CD14-positive monocyte (primary cell): ENCODE measurements around the gene SUPT4H1. TPM values are rescaled to one million over a fixed set of nuclear protein-coding genes. Genes with fewer than 3 reads are reported as not detected.

Experiments
- DNase-seq, 3 donors: peaks; one replicate each; pipeline ENCODE4 v3.0.0-alpha.2; 2011 to 2022
- H2AFZ ChIP-seq: 2 replicates; pipeline ENCODE4 v1.6.0; 2012; ENCODE audit warnings: mild to moderate bottlenecking, low read depth, low read length, inconsistent platforms; ENCODE audit not compliant: insufficient read depth, poor library complexity, severe bottlenecking
- H3K27ac ChIP-seq, 2 donors: 1 replicate in 1 of 2; 2 replicates in 1 of 2; pipeline ENCODE4 v1.5.1; 2012 to 2013; ENCODE audit warnings: low read length in 2 of 2, control low read depth in 1 of 2, inconsistent platforms in 1 of 2, low read depth in 1 of 2, mild to moderate bottlenecking in 1 of 2
- H3K27me3 ChIP-seq, 2 donors: one replicate each; pipeline versions ENCODE4 v1.6.0 to v1.6.1; 2011 to 2013; ENCODE audit warnings: low read length in 2 of 2; ENCODE audit not compliant: control insufficient read depth in 2 of 2, insufficient read depth in 2 of 2
- H3K36me3 ChIP-seq, 2 donors: replicated peaks in 1 of 2; 1 replicate in 1 of 2; 2 replicates in 1 of 2; pipeline versions ENCODE4 v1.5.1 to v1.6.1; 2012 to 2013; ENCODE audit warnings: low read length in 2 of 2, control low read depth in 1 of 2, inconsistent platforms in 1 of 2, mild to moderate bottlenecking in 1 of 2; ENCODE audit not compliant: insufficient read depth in 2 of 2, control insufficient read depth in 1 of 2
- H3K4me1 ChIP-seq, 2 donors: 1 replicate in 1 of 2; 2 replicates in 1 of 2; pipeline versions ENCODE4 v1.5.1 to v1.6.1; 2012 to 2013; ENCODE audit warnings: low read length in 2 of 2, control low read depth in 1 of 2, inconsistent platforms in 1 of 2, mild to moderate bottlenecking in 1 of 2, moderate library complexity in 1 of 2; ENCODE audit not compliant: insufficient read depth in 2 of 2, control insufficient read depth in 1 of 2
- H3K4me2 ChIP-seq: replicated peaks from 2 replicates; pipeline ENCODE3; 2012; ENCODE audit warnings: low read length, moderate library complexity, mild to moderate bottlenecking; ENCODE audit not compliant: poor library complexity, severe bottlenecking; ENCODE audit errors: extremely low read depth
- H3K4me3 ChIP-seq, 3 experiments: fragments of 200-600 bp in 1 of 3; sonication (generic) in 1 of 3; replicated peaks in 1 of 3; 1 replicate in 2 of 3; 2 replicates in 1 of 3; pipeline ENCODE4 v1.5.1; 2011 to 2013; ENCODE audit warnings: low read length in 3 of 3, mild to moderate bottlenecking in 3 of 3, control low read depth in 2 of 3, low read depth in 2 of 3, inconsistent platforms in 1 of 3, moderate library complexity in 1 of 3
- H3K79me2 ChIP-seq: 2 replicates; pipeline ENCODE4 v1.6.0; 2012; ENCODE audit warnings: mild to moderate bottlenecking, control low read depth, inconsistent platforms, low read length, moderate library complexity; ENCODE audit not compliant: insufficient read depth
- H3K9ac ChIP-seq: 2 replicates; pipeline ENCODE4 v1.6.0; 2017; ENCODE audit warnings: low read length, mild to moderate bottlenecking; ENCODE audit not compliant: insufficient read depth, poor library complexity, severe bottlenecking
- H3K9me3 ChIP-seq, 2 donors: replicated peaks in 1 of 2; 1 replicate in 1 of 2; 2 replicates in 1 of 2; pipeline versions ENCODE4 v1.5.1 to v1.6.1; 2012 to 2013; ENCODE audit warnings: low read length in 2 of 2, control low read depth in 1 of 2; ENCODE audit not compliant: control insufficient read depth in 1 of 2, insufficient read depth in 1 of 2
- H4K20me1 ChIP-seq: 2 replicates; pipeline ENCODE4 v1.6.0; 2012; ENCODE audit warnings: mild to moderate bottlenecking, low read length, control low read depth, moderate library complexity; ENCODE audit not compliant: insufficient read depth
- H3K27ac Mint-ChIP-seq, 7 donors: one replicate each; pipeline ENCODE4 v1.8.0; 2020; ENCODE audit warnings: mild to moderate bottlenecking in 7 of 7, mixed read lengths in 7 of 7, moderate library complexity in 6 of 7, inconsistent platforms in 2 of 7
- H3K27me3 Mint-ChIP-seq, 3 donors: one replicate each; pipeline ENCODE4 v1.8.0; 2021 to 2022; ENCODE audit warnings: low read depth in 3 of 3, mild to moderate bottlenecking in 3 of 3, mixed read lengths in 3 of 3, moderate library complexity in 3 of 3, inconsistent platforms in 1 of 3
- H3K36me3 Mint-ChIP-seq, 2 donors: one replicate each; pipeline ENCODE4 v1.8.0; 2020; ENCODE audit warnings: mixed read lengths in 2 of 2, inconsistent platforms in 1 of 2, mild to moderate bottlenecking in 1 of 2
- H3K4me1 Mint-ChIP-seq: one replicate; pipeline ENCODE4 v1.8.0; 2020; ENCODE audit warnings: mild to moderate bottlenecking, mixed read lengths
- H3K4me3 Mint-ChIP-seq, 2 donors: one replicate each; pipeline ENCODE4 v1.8.0; 2020; ENCODE audit warnings: mild to moderate bottlenecking in 2 of 2, mixed read lengths in 2 of 2, moderate library complexity in 1 of 2
- H3K9me3 Mint-ChIP-seq, 7 donors: one replicate each; pipeline ENCODE4 v1.8.0; 2020 to 2022; ENCODE audit warnings: mixed read lengths in 7 of 7, mild to moderate bottlenecking in 6 of 7, moderate library complexity in 6 of 7, inconsistent platforms in 2 of 7
- CTCF ChIP-seq: fragments of 200-600 bp; IDR thresholded peaks from one replicate; pipeline ENCODE4 v1.8.0; 2022; ENCODE audit warnings: antibody characterized with exemption, mild to moderate bottlenecking
- WGBS: methylation state at CpG from one replicate; pipeline ENCODE4 v1.1.5; 2013; ENCODE audit warnings: missing lambda C conversion rate; ENCODE audit not compliant: insufficient coverage; 5-methylcytosine and 5-hydroxymethylcytosine counted together
- intact Hi-C, 2 donors: fragments of 100-400 bp; cut with micrococcal nuclease; formaldehyde crosslinking; loops; one replicate each; pipeline versions ENCODE4 v1.15.0 to v1.15.1; 2023
- polyA plus RNA-seq, 3 donors: library from polyadenylated mRNA; depleted of rRNA in 1 of 3; unstranded in 2 of 3; stranded (reverse) in 1 of 3; fragments of 300-500 nt in 2 of 3; fragments of >200 nt in 1 of 3; fragmentation: Illumina TruSeq in 2 of 3; gene quantifications; 1 replicate in 2 of 3; 2 replicates in 1 of 3; pipeline ENCODE4 v1.2.3, GENCODE V29; 2012 to 2021

The SUPT4H1 gene
- polyA plus RNA-seq, 3 donors: 144 to 251 (median 241) TPM

- no peak overlapping the region for H3K27ac ChIP-seq
Measured at GRCh38 chr17:58318627-58319172, 33.3 kb downstream of the SUPT4H1 start.

GRCh38 chr17:58318065-58318481, 33.9 kb downstream of the SUPT4H1 start:
- TF ChIP-seq CTCF: no peak
- Histone ChIP-seq H3K9ac (no peak overlapping the region), H3K27ac (no peak overlapping the region), H3K9me3 (no peaks in the 10 kb centered on the region), H2AFZ (no peak overlapping the region), H3K4me3 (no peak overlapping the region), H4K20me1 (no peaks in the 10 kb centered on the region), H3K79me2 (no peaks in the 10 kb centered on the region), H3K27me3 (peaks cover 0 to 4% of the 10 kb centered on the region in 2 donors), H3K4me2 (no peak overlapping the region), H3K4me1 (no peaks in the 10 kb centered on the region), H3K36me3 (no peaks in the 10 kb centered on the region)
- Mint-ChIP-seq H3K36me3 (peaks cover 10 to 16% of the 10 kb centered on the region in 2 donors), H3K4me1 (peaks cover 12% of the 10 kb centered on the region), H3K9me3 (peaks cover 0 to 4% (median 0%) of the 10 kb centered on the region in 7 donors), H3K27me3 (peaks cover 21 to 46% (median 31%) of the 10 kb centered on the region in 3 donors), H3K4me3 (peak overlapping the region in 1 of 2 donors; percentile 37), H3K27ac (peak overlapping the region in 1 of 7 donors; percentile 50)
- no peak for DNase-seq
- intact Hi-C loops: loop anchor here (5.0 to 10.0 kb wide), 4 partner anchors 47 to 129 kb away; partner anchors contain the start of gene RNF43 (in 1 of the 2)
- WGBS: 80% methylated on average over 2 of the region's 9 CpGs

More at GRCh38 chr17:58318627-58319172, 33.3 kb downstream of the SUPT4H1 start:
- no peaks in the 10 kb centered on the region for H4K20me1 ChIP-seq
- no peaks in the 10 kb centered on the region for H3K4me1 ChIP-seq
- DNase-seq: no peak
- H3K9me3 Mint-ChIP-seq: peaks cover 0 to 4% (median 2%) of the 10 kb centered on the region in 7 donors
- H3K36me3 ChIP-seq: no peaks in the 10 kb centered on the region
- H3K4me3 ChIP-seq: no peak overlapping the region
- H2AFZ ChIP-seq: no peak overlapping the region
- H3K9me3 ChIP-seq: no peaks in the 10 kb centered on the region
- H3K4me3 Mint-ChIP-seq: no peak overlapping the region
- no peak overlapping the region for H3K4me2 ChIP-seq
- H3K9ac ChIP-seq: no peak overlapping the region
- peaks cover 16 to 18% of the 10 kb centered on the region in 2 donors for H3K36me3 Mint-ChIP-seq
- peaks cover 27 to 46% (median 37%) of the 10 kb centered on the region in 3 donors for H3K27me3 Mint-ChIP-seq
- H3K79me2 ChIP-seq: no peaks in the 10 kb centered on the region
- peaks cover 0 to 11% of the 10 kb centered on the region in 2 donors for H3K27me3 ChIP-seq
- 91% methylated on average over 5 of the region's 7 CpGs for WGBS
- no peak for TF ChIP-seq CTCF
- no peak overlapping the region for H3K27ac Mint-ChIP-seq
- intact Hi-C loops: loop anchor here (5.0 to 10.0 kb wide), 4 partner anchors 46 to 129 kb away; partner anchors contain the start of gene RNF43 (in 1 of the 2)
- H3K4me1 Mint-ChIP-seq: peaks cover 13% of the 10 kb centered on the region
